DMS114 treated with DMSO at 0.1 percent for 48 hours (cell line): ENCODE measurements around the gene PRSS37.
"Not testable (repeated sequence)": the region's sequence is repeated elsewhere in the genome, so short reads cannot be mapped to it uniquely, and the experiment has no call there.

Source experiments
- DNase-seq: peaks from one replicate; lab custom pipeline; 2025; ENCODE audit not compliant: unreplicated experiment; lab: John Stamatoyannopoulos, UW

The PRSS37 gene, protein sequence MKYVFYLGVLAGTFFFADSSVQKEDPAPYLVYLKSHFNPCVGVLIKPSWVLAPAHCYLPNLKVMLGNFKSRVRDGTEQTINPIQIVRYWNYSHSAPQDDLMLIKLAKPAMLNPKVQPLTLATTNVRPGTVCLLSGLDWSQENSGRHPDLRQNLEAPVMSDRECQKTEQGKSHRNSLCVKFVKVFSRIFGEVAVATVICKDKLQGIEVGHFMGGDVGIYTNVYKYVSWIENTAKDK

DNA sequence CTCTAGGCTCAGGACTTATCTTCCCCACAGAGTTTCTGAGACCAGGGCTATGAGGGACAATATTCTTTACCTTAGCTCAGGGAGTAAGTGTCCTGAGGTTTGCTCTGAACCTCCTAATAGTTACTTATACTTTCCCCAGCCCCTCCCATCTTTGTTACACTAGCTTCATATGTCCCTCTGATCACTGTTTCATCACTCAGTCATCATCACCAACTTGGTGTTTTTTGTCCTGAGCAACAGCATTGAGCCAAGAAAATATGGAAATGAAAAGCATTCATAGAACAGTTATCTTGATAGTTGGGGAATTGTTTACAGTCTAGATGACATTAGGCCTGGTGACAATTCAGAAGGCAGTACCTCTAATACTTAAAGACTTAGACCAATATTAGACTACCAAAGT lies at the start of gene PRSS37:
Gene PRSS37, minus strand, starts transcription at position 101 of the 400 bp plus-strand sequence. CDS start 436 bp downstream, outside the sequence.
- no peak for DNase-seq

DNA sequence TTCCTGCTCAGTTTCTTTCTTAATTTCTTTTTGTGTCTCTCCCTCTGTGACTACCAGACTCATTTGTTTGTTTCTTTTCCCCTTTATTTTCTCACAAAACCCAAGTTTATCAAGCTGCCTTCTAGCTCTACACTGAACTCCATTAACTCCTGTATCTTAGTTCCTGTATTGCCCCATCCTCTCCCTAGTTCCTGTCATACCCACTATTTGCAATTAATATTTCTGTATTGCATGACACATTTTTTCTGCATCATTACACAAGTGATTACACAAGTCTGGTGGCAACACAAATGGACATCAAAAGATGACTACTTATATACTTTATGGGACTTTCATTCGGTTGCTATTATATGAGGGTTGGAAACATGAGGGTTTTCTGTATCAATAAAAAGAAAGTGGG lies 48.0 kb upstream of the PRSS37 start:
- no peak for DNase-seq

DNA sequence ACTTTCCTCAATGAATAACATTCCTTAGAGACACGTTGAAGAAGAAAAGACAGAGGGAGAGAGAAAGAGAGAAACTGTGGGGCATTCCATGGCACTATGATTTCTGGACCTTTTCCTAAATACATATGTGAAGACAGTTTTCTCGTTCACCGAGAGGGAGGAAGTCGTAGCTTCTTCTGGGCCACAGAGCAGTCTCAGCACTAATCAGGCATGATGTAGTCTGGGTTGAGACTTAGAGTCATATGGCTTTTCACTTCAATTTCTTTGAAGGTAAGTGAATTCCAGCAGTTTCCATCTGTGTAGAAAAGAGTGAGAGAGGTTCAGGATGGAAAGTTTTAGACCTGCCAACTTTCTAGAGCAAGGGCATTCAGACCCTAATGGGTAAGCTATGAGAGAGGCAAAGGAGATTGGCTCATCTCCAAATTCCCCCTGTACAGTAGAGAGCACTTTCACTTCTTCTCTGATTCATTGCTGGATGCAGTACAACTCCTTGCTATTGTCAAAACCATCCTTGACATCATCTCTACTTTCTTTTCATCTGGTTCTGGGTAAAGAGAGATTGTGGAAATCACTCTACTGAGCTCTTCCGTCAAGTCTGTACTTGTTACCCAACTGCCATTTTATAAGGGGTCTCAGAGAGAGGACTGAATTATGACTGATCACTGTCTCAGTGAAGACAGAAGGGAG lies 43.4 kb upstream of the PRSS37 start:
- DNase-seq = no peak

DNA sequence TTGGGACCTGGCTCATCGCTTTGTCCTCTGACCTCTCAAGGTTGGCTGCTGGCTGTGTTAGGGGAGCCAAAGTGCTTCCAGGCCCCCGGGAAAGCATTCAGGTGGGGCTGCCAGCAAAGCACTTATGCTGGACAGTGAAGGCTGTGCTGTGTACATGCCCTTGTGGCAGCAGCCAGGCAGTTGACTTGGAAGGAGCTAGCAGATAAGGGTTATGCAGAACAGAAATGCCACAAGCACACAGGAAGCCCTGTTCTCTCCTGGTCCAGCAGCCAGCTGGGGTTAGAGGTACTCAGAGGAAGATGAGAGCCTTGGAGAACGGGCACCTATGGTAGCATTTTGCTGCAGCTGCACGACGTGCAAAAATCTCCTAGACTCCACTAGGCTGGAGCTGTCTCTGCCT lies 39.7 kb upstream of the PRSS37 start:
- no peak for DNase-seq

DNA sequence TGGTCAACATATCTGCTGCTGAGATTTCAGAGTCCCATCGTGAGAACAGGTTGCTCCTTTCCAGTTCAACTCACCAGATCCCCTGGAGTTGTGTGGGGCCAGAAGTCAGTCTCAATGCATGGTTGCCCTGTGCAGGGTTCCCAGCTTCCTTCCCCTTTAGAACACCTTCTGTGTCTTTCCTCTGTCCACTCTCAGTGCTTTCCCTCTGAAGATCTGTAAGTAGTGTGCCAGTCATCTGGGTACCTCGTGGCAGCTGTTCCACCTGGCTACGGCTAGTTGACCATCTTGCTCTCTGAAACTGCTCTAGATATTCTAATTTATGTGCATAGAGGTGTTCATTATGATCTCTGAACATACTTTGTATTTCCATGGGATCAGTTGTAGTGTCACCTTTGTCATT lies 36.1 kb upstream of the PRSS37 start:
- no peak for DNase-seq

DNA sequence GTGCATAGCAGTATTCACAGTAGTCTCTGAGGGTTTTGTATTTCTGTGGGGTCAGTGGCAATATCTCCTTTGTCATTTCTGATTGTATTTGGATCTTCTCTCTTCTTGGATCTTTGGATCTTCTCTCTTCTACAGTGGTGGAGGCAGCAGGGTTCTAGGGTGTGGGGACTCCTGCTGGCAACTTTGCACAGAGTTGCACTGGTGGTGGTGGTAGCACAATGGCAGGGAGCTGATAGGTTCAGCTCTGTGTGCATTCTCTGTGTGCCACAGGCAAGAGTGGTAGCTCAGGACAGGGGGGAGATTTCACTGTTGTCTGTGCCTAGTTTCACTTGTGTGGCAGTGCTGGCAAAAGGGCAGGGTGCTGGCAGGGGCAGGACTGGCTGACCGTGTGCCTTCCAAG lies 35.1 kb upstream of the PRSS37 start:
- DNase-seq = no peak

DNA sequence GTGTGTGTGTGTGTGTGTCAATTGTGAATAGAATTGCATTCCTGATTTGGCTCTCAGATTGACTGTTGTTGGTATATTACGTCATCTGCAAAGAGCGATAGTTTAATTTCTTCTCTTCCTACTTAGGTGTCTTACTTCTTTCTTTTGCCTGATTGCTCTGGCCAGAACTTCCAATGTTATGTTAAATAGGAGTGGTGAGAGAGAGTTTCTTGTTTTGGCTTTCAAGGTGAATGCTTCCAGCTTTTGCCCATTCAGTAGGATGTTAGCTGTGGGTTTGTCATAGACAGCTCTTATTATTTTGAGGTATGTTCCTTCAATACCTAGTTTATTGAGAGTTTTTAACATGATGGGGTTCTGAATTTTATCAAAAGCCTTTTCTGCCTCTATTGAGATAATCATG lies 34.2 kb upstream of the PRSS37 start:
- no peak for DNase-seq

DNA sequence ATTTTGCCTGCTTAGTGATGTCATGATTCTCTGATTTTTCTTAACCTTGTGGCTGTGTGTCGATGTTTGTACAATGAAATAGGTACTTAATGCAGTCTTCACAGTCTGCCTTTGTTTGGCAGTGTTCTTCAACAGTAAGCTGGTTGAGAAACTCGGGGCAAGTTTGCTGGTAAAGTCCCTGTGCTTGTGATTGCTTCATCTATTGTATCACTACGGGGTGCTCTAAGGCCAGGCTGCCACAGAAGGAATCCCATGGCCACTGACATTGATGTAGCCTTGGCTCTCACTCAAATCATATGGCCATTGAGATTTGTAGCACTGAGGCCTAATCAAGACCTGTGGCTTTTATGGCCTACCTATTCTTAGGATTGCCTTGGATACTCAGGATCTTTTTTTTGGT lies 33.5 kb upstream of the PRSS37 start:
- no peak for DNase-seq

DNA sequence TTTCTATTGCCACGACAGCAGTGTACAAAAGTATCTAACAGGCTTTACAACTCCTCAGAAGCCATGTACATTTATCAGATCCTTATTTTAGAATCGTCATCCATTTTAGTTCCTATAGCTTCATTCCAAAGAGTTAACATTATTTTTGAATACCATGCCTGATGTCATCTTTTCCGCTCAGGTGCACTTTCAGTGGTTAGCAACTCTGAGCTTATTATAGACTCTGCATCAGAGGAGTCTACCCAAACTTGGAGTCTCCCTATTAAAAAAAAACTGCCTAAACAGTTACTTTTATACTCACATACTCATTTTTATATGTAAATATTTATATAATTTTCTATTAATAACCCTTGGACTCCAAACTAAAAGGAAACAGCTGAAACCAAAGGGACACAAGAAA lies 31.6 kb upstream of the PRSS37 start:
- DNase-seq = no peak

DNA sequence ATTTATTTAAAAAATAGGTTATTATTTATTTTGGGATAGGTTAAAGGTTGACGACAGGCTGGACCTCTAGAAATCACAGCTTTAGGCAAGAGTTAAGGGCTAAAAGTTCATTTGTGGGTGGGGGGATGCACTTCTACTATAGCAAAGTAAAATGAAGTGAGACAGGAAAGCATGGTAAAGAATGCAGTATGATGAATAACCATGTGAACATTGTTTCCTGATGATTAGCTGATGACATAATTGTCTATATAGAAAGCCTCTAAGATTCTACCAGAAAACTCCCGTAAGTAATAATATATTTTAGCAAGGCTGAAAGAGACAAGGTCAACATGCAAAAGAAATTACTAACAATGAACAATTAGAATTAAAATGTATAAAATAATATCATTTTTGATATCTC lies 25.7 kb upstream of the PRSS37 start:
- DNase-seq = no peak

DNA sequence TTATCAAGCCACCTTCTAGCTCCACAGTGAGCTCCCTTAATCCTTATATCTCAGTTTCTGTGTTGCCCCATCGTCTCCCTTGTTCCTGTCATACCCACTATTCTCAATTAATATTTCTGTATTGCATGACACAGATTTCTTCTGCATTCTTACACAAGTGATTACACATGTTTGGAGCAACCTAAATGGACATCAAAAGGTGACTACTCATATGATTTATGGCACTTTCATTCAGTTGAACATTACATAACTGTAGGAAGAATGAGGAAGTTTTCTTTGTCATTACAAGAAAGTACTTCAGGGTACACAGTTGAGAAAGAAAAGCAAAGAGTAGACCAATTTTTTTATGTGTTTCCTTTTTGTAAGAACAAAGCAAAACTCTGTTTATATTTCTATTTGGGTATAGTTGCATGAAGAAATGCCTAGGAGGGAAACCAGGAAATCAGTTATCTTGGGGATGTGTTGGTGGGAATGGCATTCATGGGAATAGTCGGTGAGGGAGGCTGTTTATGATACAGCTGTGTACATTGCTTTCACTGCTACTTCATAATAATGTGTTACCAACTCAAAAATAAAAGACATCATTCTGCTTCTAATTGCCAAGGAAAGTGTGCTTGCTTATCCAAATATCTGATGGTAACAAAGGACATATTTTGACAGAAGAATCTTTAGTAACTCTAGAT lies 23.6 kb upstream of the PRSS37 start:
- DNase-seq = no peak

DNA sequence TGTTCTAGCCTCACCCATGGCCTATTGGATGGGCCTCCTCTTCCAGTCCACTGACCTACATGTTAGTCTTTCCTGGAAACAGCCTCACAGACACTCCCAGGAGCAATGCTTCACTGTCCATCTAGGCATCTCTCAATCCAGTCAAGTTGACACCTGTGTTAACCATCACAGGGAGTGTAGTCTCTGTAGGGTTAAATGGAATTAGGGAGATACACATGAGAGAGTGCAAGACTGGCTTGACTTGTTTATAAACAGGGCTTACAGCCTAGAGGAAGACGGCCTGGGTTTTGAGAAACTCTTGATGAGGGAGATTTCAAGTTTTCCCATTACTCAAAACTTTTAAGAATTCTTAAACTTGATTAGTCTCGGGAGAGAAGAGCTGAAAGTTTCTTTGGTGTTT lies 18.9 kb upstream of the PRSS37 start:
- DNase-seq = no peak

DNA sequence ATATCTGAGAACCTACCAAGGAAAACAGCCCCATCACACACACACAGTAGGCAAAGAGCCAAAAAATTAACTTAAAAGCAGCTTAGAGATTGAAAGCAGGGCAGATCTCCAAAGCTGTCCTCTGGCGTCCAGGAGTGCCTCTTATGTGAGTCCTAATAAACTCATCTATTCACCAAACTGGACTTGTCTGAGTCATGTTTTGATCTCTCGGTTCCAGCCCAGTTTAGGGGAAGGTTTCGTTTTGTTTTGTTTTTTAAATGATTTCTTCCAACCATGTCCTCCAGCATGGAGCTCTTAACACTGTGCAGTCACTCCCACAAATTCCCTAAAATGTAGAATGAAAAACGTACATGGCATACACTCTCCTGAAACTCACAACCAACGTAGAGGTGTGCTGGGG lies 6.7 kb upstream of the PRSS37 start:
- no peak for DNase-seq

DNA sequence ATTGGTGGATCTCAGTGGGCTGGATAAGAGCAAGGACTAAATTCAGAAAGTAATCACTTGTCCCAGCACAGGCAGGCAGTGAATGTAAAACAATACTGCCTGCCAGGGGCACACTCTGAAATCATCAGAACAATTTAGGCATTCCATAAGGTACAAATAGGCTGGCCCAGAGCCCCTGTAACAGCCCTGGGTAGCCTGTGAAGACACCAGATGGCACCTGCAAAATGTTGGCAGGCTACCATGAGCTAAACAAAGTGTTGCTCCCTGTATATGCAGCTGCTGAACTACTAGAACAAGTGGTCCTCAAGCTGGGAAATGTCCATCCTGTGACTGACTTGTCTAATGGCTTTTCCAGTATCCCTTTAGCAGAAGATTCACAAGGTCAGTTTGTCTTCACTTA lies 3.0 kb upstream of the PRSS37 start:
- no peak for DNase-seq

DNA sequence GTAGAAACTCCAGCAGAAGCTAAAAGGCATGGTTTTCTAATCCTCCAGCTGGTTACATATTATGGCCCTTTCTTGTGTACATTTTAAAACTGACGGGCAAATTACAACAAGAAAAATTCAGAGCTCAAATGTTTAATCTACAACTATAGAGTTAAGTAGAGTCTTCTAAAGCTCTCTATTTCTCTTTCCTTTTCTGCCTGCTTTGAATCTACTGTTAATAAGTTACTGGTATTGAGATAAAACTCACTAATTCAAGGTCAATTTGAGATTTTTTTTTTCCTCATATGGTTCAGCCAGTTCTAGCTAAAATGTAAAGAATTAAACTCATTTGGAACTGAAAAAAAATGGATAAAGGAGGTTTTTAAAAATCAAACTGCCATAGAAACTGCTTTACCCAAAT lies 1.6 kb upstream of the PRSS37 start:
- DNase-seq = no peak

DNA sequence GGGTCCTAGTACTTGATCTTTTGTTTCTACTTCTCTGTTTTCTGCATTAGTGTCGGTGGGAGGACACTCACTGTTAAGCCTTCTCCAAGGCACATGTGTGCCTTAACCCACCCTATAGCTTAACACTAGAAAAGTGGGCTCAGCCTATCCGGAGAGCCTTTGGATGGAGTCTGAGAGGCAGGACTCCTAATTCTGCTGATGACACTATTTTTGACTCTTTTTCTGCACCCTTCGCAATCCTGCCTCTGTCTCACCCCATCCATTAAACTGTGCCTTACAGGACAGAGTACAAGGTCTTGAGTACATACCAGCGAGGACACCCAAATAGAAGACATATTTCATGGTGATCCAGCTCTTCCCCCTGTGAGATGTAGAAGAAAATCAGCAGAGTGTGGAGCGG lies 577 bp downstream of the PRSS37 start:
- DNase-seq = no peak

DNA sequence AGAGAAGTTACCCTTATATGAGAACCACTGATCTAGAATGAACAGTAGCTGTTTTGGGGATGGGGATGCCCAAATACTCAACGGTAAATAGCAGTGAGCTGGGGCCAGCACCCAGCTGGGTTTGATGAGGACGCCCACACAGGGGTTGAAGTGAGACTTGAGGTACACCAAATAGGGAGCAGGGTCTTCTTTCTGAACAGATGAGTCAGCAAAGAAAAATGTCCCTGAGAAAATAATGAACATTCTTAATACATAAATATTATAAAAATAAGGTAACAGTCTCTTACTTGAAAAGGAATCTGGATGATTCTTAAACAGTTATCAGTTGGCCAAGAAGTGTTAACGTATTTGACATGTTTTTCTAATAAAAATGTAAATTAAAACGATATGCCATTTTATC lies 2.0 kb downstream of the PRSS37 start:
- DNase-seq = no peak

DNA sequence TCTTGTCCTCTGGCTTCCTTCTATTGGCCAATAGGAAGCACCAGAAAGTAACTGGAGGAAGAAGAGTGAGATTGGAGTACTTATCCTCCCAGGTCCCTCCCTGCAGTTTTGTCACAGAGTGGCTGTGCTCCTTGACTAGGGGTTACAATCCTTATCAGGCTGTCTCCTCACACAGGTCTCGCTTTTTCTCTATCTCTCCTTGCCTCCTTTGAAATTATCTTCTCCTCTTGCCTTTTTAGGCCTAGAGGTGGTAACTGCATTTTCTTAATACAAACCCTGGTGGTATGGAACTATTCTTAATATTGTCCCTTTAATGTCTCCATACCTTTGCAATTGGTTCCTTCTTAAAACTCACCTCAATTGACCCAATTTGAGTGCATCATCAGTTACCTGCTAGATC lies 2.7 kb downstream of the PRSS37 start:
- DNase-seq = no peak

DNA sequence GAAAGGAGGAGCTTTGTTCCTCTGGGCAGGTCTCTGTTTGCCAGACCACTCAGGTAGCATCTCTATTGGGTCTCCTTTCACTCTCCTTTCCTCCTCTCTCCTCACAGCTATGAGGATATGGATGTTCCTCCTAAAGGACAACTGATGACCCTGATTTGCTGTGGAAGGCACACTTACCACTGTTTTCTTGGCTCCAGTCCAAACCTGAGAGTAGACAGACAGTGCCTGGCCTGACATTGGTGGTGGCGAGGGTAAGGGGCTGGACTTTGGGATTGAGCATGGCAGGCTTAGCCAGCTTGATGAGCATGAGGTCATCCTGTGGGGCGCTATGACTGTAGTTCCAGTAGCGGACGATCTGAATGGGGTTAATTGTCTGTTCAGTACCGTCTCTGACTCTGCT lies 3.6 kb downstream of the PRSS37 start:
- DNase-seq = no peak

DNA sequence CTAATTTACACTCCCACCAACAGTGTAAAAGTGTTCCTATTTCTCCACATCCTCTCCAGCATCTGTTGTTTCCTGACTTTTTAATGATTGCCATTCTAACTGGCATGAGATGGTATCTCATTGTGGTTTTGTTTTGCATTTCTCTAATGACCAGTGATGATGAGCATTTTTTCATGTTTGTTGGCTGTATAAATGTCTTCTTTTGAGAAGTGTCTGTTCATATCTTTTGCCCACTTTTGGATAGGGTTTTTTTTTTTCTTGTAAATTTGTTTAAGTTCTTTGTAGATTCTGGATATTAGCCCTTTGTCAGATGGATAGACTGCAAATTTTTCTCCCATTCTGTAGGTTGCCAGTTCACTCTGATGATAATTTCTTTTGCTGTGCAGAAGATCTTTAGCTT lies 18.9 kb downstream of the PRSS37 start:
- DNase-seq = not testable (repeated sequence)

DNA sequence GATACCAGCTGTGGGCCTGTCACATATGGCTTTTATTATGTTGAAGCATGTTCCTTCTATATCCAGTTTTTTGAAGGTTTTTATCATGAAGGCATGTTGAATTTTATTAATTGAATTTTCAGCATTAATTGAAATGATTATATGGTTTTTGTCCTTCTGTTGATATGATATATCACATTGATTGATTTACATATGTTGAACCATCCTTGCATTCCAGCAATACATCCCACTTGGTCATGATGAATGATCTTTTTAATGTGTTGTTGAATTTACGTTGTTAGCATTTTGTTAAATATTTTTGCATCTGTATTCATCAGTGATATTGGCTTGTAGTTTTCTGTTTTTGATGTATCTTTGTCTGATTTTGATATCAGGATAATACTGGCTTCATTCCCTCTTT lies 21.2 kb downstream of the PRSS37 start:
- no peak for DNase-seq

DNA sequence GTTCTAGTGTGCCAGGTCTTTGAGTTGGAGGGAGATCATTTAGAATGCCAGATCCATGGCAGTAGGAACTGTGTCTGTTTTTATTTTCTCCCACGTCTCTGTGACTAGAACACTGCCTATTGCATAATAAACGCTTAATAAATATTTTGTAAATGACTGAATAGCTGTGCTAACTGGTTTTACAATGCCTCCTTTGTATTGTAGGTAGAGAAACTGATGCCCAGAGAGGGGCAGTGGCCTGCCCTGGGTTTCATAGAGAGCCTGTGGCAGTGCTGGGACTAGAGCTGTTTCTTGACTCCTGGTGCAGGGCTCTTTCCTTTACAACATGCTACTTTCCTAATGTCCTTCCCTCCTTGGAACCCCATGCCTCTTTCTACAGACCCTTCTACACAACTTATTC lies 48.8 kb downstream of the PRSS37 start:
- no peak for DNase-seq

DNA sequence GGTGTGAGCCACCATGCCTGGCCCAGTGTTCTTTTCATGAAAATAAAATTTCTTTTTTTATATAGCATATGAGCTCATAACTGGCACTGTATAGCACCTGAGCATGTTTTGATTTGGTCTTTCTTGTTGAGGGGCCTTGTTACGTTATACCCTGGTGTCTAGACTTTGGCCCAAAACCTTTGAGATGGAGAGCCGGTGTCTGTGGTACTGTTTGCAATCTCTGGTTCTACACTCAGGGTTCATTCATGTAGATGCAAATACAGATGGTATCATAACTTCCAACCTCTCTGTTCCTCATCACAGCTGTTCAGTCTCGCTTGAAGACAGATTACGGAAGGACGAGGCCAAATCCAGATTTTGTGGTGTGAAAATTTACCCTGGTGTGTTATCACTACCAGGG lies 51.4 kb downstream of the PRSS37 start, which contains the start of gene TAS2R5:
Gene TAS2R5, plus strand, starts transcription at position 301 of the 400 bp plus-strand sequence. CDS start 145 bp downstream, outside the sequence.
- no peak for DNase-seq
